Thoracic aorta (tissue), 2 donors: Measurements from ENCODE around the gene CLCNKB. TPM values are rescaled to one million over a fixed set of nuclear protein-coding genes. Genes with fewer than 3 reads are reported as not detected.
"Not testable (repeated sequence)": the region's sequence is repeated elsewhere in the genome, so short reads cannot be mapped to it uniquely, and the experiment has no call there.

Experiments
- ATAC-seq: fragments of 150-250 bp; one replicate; pipeline ENCODE4 v1.8.0; 2017; ENCODE audit warnings: low read depth; ENCODE audit not compliant: insufficient number of reproducible peaks, low FRiP score
- DNase-seq: peaks from one replicate; pipeline ENCODE4 v3.0.0-alpha.2; 2020; ENCODE audit warnings: low spot score
- H3K27ac ChIP-seq, 2 donors: fragments of 200-600 bp; sonication (generic); 1 replicate in 1 of 2; 2 replicates in 1 of 2; pipeline ENCODE4 v1.5.1; 2016; ENCODE audit warnings: mild to moderate bottlenecking in 2 of 2, moderate library complexity in 2 of 2
- H3K27me3 ChIP-seq: fragments of 200-600 bp; sonication (generic); replicated peaks from 2 replicates; pipeline ENCODE4 v1.6.0; 2016; ENCODE audit warnings: mild to moderate bottlenecking; ENCODE audit not compliant: insufficient read depth
- H3K36me3 ChIP-seq: fragments of 200-600 bp; sonication (generic); one replicate; pipeline ENCODE4 v1.5.1; 2016
- H3K4me1 ChIP-seq, 2 donors: fragments of 200-600 bp; sonication (generic); 1 replicate in 1 of 2; 2 replicates in 1 of 2; pipeline versions ENCODE4 v1.5.1 to v1.6.0; 2016; ENCODE audit warnings: low read depth in 2 of 2, mild to moderate bottlenecking in 1 of 2; ENCODE audit not compliant: control insufficient read depth in 1 of 2
- H3K4me3 ChIP-seq: fragments of 200-600 bp; sonication (generic); 2 replicates; pipeline ENCODE4 v1.5.1; 2016; ENCODE audit warnings: mild to moderate bottlenecking
- H3K9me3 ChIP-seq: fragments of 200-600 bp; sonication (generic); 2 replicates; pipeline ENCODE4 v1.5.1; 2016
- total RNA-seq, 2 donors: library from RNA; depleted of rRNA; stranded (reverse); fragments of >200 nt; gene quantifications; one replicate each; pipeline versions ENCODE4 v1.1.0 to v1.2.3, GENCODE V29; 2016
- TF ChIP-seq, protein P1 (sequence below): fragments of 200-600 bp; sonication (generic); IDR thresholded peaks from one replicate; pipeline ENCODE4 v1.5.1; 2019; ENCODE audit warnings: antibody characterized with exemption

CLCNKB gene
- total RNA-seq, 2 donors from 2014 or later, result not detected

DNA sequence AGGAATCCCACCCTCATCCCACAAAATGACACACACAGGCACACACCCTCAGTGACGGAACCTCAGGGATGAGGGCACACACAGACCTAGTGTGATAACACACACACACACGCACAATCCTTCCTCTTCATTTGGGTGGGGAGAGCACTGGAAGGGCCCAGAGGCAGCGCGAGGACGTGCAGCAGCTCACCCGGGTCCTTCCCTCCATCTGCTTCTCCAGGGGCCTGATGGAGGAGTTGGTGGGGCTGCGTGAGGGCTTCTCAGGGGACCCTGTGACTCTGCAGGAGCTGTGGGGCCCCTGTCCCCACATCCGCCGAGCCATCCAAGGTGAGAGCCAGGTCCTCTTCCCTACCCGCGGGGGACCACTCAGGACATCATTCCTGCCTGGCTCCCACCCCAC, 21.2 kb upstream of the CLCNKB start:
- Histone ChIP-seq H3K4me3 (no peak overlapping the region), H3K36me3 (no peaks in the 10 kb centered on the region), H3K9me3 (no peaks in the 10 kb centered on the region), H3K27ac (no peak overlapping the region), H3K4me1 (peaks cover 23 to 34% of the 10 kb centered on the region in 2 donors), H3K27me3 (no peaks in the 10 kb centered on the region)
- DNase-seq (no peak), ATAC-seq (no peak)
- TF ChIP-seq, protein P1, sequence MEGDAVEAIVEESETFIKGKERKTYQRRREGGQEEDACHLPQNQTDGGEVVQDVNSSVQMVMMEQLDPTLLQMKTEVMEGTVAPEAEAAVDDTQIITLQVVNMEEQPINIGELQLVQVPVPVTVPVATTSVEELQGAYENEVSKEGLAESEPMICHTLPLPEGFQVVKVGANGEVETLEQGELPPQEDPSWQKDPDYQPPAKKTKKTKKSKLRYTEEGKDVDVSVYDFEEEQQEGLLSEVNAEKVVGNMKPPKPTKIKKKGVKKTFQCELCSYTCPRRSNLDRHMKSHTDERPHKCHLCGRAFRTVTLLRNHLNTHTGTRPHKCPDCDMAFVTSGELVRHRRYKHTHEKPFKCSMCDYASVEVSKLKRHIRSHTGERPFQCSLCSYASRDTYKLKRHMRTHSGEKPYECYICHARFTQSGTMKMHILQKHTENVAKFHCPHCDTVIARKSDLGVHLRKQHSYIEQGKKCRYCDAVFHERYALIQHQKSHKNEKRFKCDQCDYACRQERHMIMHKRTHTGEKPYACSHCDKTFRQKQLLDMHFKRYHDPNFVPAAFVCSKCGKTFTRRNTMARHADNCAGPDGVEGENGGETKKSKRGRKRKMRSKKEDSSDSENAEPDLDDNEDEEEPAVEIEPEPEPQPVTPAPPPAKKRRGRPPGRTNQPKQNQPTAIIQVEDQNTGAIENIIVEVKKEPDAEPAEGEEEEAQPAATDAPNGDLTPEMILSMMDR, result no peak

DNA sequence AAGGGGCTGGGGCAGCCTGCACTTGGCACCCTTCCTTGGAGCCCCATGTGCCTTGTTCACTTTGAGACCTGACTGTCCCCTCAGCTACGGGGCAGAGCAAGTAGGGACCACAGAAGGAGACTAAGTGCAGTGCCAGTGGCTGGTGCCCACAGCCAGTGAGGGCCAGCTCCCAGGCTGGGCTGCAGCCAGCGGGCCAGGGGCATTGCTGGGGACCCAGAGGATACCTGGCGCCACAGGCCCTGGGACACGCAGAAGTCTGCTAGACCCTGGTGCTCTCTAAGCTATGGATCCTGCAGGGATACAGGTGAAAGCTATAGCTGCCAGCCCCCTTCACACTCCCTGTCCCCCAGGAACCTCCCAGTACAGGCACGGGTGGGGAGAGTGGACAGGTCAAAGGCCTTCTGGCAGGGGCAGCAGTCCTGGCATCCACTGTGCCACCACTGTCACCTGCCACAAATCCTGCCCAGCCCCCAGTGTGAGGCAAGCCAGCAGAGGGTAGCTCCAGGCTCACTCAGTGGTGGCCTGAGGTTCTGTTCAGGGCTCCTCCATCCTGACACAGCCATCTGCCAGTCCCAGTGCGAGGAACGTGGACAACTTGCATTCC, 20.4 kb upstream of the CLCNKB start:
- TF ChIP-seq, protein P1, result no peak
- Histone ChIP-seq H3K27me3 (no peaks in the 10 kb centered on the region), H3K27ac (no peak overlapping the region), H3K4me1 (peaks cover 23 to 33% of the 10 kb centered on the region in 2 donors), H3K9me3 (no peaks in the 10 kb centered on the region), H3K4me3 (no peak overlapping the region), H3K36me3 (no peaks in the 10 kb centered on the region)
- DNase-seq (no peak), ATAC-seq (no peak)

DNA sequence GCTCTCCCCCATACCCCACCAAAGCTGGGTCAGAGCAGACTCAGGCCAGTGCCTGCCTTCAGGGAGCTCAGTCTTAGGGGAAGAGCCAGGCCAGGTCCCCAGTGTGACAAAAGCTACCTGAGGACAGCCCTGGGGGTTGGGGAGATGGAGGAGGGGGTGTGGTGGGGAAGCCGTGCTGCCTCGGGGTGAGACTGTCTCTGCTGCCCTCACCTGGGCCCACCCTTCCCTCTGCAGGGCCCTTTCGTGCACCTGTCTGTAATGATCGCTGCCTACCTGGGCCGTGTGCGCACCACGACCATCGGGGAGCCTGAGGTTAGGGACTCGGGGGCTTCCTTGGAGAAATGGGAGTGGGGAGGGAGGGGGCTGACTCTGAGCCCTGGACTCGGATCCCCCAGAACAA, 17.3 kb upstream of the CLCNKB start:
- H3K27me3 ChIP-seq, H3K4me3 ChIP-seq, H3K36me3 ChIP-seq, ATAC-seq, H3K9me3 ChIP-seq, H3K27ac ChIP-seq, DNase-seq, H3K4me1 ChIP-seq: not testable (repeated sequence)

DNA sequence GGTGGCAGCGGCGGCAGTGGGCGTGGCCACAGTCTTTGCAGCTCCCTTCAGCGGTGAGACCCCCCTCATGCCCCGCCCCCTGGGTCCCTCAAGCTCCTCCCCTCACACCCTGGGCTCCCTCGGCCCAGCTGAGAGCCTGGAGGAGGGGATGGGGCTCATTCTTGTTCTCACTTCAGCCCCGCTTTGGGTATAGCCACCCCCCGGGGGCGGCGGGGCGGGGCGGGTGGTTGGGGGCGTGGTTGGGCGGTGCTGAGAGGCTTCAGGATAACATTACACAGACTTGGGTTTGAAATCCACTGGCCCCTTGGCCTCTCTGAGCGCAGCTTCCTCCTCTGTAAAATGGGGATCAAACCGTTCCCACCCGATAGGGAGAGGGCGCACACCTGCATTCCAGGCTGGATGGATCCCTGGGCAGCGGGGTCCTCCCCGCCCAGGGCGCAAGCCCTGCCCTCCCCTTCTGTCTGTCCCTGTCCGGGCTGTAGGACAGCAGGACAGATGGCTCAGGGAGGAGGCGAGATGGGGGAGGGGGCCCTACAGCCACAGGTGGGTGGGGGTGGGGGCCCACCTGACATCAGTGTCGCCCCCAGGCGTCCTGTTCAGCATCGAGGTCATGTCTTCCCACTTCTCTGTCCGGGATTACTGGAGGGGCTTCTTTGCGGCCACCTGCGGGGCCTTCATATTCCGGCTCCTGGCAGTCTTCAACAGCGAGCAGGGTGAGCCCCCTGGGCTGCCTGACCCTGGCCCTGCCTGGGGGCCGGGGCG, 16.7 kb upstream of the CLCNKB start:
- H3K9me3 ChIP-seq, result no peaks in the 10 kb centered on the region
- ATAC-seq, result no peak
- no peaks in the 10 kb centered on the region for H3K36me3 ChIP-seq
- H3K4me1 ChIP-seq, result peaks cover 8% of the 10 kb centered on the region in 2 donors
- no peak overlapping the region for H3K27ac ChIP-seq
- H3K4me3 ChIP-seq, result peak overlapping the region; percentile 46
- TF ChIP-seq, protein P1, result no peak
- no peak for DNase-seq
- H3K27me3 ChIP-seq, result no peaks in the 10 kb centered on the region

DNA sequence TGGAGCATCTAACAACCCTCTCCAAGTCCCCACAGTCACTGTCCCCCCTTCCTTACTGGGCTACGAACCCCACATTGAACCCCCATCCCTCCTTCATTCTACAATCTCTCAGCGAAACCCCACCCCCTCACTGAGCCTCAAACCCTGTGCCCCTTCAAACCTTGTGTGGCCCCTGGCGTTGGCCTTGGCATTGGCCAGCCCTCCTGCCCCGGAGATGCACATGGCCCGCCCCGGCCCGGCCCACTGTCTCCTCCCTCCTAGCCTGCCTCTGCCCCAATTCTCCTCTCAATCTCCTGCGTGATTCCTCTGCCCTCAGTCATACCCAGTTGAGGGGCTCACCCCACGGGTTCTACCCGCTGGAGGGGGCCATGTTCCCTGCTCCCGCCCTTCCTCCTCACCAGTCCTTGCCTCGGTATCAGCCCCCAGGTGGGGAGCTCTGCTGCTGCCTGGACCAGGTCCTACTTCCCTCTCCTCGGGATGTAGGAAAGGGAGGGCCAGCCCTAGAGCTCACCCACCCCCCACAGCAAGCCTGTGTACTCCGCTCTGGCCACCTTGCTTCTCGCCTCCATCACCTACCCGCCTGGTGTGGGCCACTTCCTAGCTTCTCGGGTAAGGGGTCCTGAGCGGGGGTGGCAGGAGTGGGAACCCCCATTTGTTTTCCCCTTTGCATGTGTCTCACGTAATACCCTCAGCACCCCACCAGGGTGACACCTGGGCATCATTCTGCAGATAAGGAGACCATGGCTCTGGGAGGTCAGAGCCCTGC, 15.2 kb upstream of the CLCNKB start:
- H3K36me3 ChIP-seq, result no peaks in the 10 kb centered on the region
- no peak for DNase-seq
- no peak overlapping the region for H3K27ac ChIP-seq
- no peaks in the 10 kb centered on the region for H3K27me3 ChIP-seq
- H3K4me1 ChIP-seq, result peaks cover 8 to 13% of the 10 kb centered on the region in 2 donors
- H3K4me3 ChIP-seq, result no peak overlapping the region
- no peak for ATAC-seq
- H3K9me3 ChIP-seq, result no peaks in the 10 kb centered on the region
- TF ChIP-seq, protein P1, result no peak

DNA sequence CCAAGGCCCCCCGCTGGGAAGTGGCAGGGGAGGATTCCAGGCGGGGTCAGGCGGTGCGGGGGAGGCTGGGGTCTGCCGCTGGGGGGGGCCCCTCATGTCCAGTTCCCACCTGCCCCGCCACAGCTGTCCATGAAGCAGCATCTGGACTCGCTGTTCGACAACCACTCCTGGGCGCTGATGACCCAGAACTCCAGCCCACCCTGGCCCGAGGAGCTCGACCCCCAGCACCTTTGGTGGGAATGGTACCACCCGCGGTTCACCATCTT, 14.6 kb upstream of the CLCNKB start:
- ATAC-seq, H3K27me3 ChIP-seq, H3K27ac ChIP-seq, DNase-seq, H3K9me3 ChIP-seq, H3K36me3 ChIP-seq, H3K4me3 ChIP-seq: not testable (repeated sequence)
- H3K4me1 ChIP-seq, result peaks cover 8 to 13% of the 10 kb centered on the region in 2 donors
